Endothelial cell (in vitro differentiated cells): ENCODE measurements around the gene MCF2L2. TPM values are rescaled to one million over a fixed set of nuclear protein-coding genes. Genes with fewer than 3 reads are reported as not detected.

Source experiments
- DNase-seq: peaks from one replicate; pipeline ENCODE4 v3.0.0; 2021; ENCODE audit warnings: low spot score
- H3K27ac Mint-ChIP-seq: one replicate; pipeline ENCODE4 v1.8.0; 2021; ENCODE audit warnings: mixed read lengths, inconsistent platforms; ENCODE audit not compliant: unreplicated experiment
- H3K27me3 Mint-ChIP-seq: one replicate; pipeline ENCODE4 v1.8.0; 2021; ENCODE audit warnings: mild to moderate bottlenecking, moderate library complexity, mixed read lengths, inconsistent platforms; ENCODE audit not compliant: unreplicated experiment
- H3K36me3 Mint-ChIP-seq: one replicate; pipeline ENCODE4 v1.8.0; 2021; ENCODE audit warnings: mild to moderate bottlenecking, low read depth, mixed read lengths, inconsistent platforms; ENCODE audit not compliant: unreplicated experiment
- H3K4me1 Mint-ChIP-seq: one replicate; pipeline ENCODE4 v1.8.0; 2021; ENCODE audit warnings: mild to moderate bottlenecking, mixed read lengths, inconsistent platforms; ENCODE audit not compliant: unreplicated experiment
- H3K4me3 Mint-ChIP-seq: one replicate; pipeline ENCODE4 v1.8.0; 2021; ENCODE audit warnings: mild to moderate bottlenecking, mixed read lengths, inconsistent platforms; ENCODE audit not compliant: unreplicated experiment
- H3K9me3 Mint-ChIP-seq: one replicate; pipeline ENCODE4 v1.8.0; 2021; ENCODE audit warnings: mixed read lengths, inconsistent platforms; ENCODE audit not compliant: unreplicated experiment
- total RNA-seq: library from RNA; stranded (reverse); fragmentation: NEBNext Ultra II Directional; extraction: Animal tissue kit (Norgen Biotek cat#: 25700); gene quantifications from one replicate; pipeline ENCODE4 v1.2.1, GENCODE V29; 2021; ENCODE audit not compliant: unreplicated experiment
- TF ChIP-seq, protein P1 (sequence below): fragments of 200-600 bp; sonication (generic); IDR thresholded peaks from one replicate; pipeline ENCODE4 v1.5.0; 2021; ENCODE audit warnings: antibody characterized with exemption; ENCODE audit not compliant: unreplicated experiment

Gene MCF2L2
- total RNA-seq, 1 donor from 2014 or later = 1.8 TPM

GRCh38 chr3:183244981-183245476 is 183.4 kb downstream of the MCF2L2 start:
- TF ChIP-seq, protein P1, sequence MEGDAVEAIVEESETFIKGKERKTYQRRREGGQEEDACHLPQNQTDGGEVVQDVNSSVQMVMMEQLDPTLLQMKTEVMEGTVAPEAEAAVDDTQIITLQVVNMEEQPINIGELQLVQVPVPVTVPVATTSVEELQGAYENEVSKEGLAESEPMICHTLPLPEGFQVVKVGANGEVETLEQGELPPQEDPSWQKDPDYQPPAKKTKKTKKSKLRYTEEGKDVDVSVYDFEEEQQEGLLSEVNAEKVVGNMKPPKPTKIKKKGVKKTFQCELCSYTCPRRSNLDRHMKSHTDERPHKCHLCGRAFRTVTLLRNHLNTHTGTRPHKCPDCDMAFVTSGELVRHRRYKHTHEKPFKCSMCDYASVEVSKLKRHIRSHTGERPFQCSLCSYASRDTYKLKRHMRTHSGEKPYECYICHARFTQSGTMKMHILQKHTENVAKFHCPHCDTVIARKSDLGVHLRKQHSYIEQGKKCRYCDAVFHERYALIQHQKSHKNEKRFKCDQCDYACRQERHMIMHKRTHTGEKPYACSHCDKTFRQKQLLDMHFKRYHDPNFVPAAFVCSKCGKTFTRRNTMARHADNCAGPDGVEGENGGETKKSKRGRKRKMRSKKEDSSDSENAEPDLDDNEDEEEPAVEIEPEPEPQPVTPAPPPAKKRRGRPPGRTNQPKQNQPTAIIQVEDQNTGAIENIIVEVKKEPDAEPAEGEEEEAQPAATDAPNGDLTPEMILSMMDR = no peak
- no peak overlapping the region for H3K4me3 Mint-ChIP-seq

GRCh38 chr3:183244219-183244618 is 184.2 kb downstream of the MCF2L2 start:
- Mint-ChIP-seq H3K9me3 (peaks cover 7% of the 10 kb centered on the region), H3K4me3 (no peak overlapping the region), H3K36me3 (peaks cover 7% of the 10 kb centered on the region), H3K27me3 (no peaks in the 10 kb centered on the region), H3K27ac (no peak overlapping the region), H3K4me1 (no peaks in the 10 kb centered on the region)
- DNase-seq = no peak
- TF ChIP-seq, protein P1 = no peak

More at GRCh38 chr3:183244981-183245476, 183.4 kb downstream of the MCF2L2 start:
- Mint-ChIP-seq H3K4me1 (no peaks in the 10 kb centered on the region), H3K9me3 (peaks cover 7% of the 10 kb centered on the region), H3K27me3 (no peaks in the 10 kb centered on the region), H3K27ac (no peak overlapping the region), H3K36me3 (peaks cover 7% of the 10 kb centered on the region)
- DNase-seq = no peak

- Mint-ChIP-seq H3K27me3 (no peaks in the 10 kb centered on the region), H3K4me1 (no peaks in the 10 kb centered on the region), H3K4me3 (no peak overlapping the region), H3K36me3 (peaks cover 7% of the 10 kb centered on the region), H3K27ac (no peak overlapping the region), H3K9me3 (peaks cover 7% of the 10 kb centered on the region)
- TF ChIP-seq, protein P1 = no peak
- DNase-seq = no peak
Observed at GRCh38 chr3:183242431-183242830, 186.0 kb downstream of the MCF2L2 start.

DNA sequence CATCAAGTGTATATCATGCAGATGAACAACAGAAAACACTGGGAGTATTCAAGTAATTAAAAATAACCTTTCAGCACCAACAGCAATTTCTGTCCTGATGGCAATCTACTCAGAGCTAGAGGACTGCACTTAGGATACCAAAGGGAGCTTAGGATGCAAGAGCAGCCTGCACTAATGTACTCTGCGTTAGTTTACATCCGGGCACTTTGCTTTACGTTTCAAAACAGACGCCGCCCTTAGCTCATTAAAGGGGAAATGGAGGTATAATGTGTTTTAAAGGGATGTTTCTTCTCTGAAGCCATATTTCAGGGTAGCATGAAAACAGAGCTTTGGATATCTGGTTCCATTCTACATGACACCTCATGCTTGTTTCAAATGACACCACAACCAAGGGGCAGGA is 189.4 kb downstream of the MCF2L2 start:
- Mint-ChIP-seq H3K36me3 (peaks cover 7% of the 10 kb centered on the region), H3K4me3 (no peak overlapping the region), H3K4me1 (no peaks in the 10 kb centered on the region), H3K27me3 (no peaks in the 10 kb centered on the region), H3K27ac (no peak overlapping the region), H3K9me3 (peaks cover 7% of the 10 kb centered on the region)
- no peak for DNase-seq
- TF ChIP-seq, protein P1 = no peak

DNA sequence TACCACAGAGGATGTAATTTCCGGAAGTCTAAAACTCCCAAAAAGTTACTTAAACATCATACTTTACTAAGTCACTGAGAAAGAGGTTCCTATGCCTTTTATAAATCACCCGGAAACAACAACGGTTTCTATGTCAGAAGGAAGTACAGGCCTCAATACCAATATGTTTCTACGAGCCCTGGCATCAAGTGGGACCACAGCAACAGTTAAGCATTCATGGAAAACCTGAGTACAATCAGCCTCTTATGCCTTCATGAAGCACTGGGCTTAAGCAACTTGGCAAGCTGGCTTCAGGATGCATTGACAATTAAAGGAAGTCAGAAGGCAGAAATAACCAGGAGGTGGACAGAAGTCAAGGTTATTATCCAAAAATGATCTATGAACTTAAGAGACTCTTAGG is 194.5 kb downstream of the MCF2L2 start:
- no peak for DNase-seq
- Mint-ChIP-seq H3K4me1 (no peaks in the 10 kb centered on the region), H3K36me3 (no peaks in the 10 kb centered on the region), H3K27ac (no peak overlapping the region), H3K4me3 (no peak overlapping the region), H3K9me3 (no peaks in the 10 kb centered on the region), H3K27me3 (no peaks in the 10 kb centered on the region)
- TF ChIP-seq, protein P1 = no peak
